Measurements from ENCODE around the gene FSCN2.

The FSCN2 gene, protein sequence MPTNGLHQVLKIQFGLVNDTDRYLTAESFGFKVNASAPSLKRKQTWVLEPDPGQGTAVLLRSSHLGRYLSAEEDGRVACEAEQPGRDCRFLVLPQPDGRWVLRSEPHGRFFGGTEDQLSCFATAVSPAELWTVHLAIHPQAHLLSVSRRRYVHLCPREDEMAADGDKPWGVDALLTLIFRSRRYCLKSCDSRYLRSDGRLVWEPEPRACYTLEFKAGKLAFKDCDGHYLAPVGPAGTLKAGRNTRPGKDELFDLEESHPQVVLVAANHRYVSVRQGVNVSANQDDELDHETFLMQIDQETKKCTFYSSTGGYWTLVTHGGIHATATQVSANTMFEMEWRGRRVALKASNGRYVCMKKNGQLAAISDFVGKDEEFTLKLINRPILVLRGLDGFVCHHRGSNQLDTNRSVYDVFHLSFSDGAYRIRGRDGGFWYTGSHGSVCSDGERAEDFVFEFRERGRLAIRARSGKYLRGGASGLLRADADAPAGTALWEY

DNA sequence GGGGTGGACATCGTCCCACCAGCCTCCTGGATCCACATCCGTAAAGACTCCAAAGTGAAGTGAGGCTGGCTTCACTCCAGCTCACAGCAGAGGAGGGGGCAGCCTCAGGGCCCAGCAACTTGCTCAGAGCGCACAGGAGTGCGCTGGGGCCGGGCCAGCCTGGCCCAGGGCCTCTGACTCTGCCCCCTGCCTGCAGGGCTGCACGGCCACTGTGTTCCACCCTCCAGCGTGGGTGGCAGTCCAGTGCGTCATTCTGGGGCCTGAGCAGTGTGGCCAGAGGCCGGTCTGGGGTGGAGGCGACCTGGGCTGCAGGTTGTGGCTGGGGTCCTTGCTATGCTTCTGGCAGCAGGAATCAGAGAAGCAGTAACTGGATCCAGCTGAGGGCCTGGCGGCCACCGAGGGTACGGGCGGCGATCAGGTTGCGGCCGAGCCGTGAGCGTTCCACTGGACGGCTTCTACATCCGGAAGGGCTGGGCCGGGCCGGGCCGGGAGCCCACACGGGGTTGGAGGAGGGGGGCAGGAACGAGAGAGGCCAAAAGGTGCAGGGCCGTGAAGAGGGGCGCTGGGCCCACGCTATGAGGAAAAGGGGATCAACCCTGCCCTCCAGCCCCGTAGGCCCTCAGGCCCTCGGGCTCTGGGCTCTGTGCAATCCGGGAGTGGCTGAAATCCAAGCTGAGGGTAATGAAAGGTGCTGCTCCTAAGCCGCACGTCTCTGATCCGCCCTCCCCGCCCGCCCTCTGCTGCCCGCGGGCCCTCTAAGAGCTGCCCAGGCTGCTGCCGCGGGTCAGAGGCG is at the start of gene FSCN2:
Gene FSCN2, plus strand, starts transcription at position 787 of the 793 bp plus-strand sequence. CDS start 155 bp downstream, outside the sequence.
- no peak for DNase-seq

DNA sequence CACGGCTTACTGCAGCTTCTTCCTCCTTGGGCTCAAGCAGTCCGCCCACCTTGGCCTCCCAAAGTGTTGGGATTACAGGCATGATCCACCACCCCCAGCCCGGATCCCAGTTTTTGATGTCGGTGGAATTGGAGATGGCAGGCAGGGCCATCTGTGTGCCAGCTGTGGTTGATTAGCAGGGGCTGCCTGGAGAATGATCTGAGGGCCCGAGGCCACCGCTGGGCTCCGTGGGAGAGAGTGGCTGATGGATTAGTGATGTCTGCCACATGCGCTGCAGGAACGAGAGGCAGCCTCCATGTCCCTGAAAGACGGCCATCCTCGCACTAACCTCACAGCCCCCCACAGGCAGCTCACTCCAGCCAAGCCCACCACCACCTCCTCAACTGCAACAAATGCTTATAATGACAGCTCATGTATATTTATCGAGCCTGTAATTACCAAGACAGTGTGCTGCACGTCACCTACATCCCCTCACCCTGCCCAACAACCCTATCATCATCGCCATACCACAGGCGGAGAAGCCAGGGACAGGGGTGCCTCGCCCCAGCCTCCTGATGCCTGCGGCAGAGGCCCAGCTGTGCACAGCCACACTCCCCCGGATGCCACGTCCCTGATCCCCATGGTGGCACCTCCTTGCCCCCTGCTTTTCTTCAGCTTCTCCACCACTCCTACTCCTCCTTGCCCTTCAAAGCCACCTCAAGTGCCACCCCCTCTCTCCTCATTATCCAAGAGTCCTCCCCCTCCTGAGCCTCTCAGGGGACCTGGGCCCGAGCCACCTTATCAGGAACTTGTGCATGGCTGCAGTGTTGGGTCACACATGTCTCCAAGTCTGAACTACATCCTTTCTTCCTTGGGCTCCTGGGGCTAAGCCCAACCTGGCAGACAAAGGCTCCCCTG is 48.8 kb upstream of the FSCN2 start:
- DNase-seq = peak; percentile 73

DNA sequence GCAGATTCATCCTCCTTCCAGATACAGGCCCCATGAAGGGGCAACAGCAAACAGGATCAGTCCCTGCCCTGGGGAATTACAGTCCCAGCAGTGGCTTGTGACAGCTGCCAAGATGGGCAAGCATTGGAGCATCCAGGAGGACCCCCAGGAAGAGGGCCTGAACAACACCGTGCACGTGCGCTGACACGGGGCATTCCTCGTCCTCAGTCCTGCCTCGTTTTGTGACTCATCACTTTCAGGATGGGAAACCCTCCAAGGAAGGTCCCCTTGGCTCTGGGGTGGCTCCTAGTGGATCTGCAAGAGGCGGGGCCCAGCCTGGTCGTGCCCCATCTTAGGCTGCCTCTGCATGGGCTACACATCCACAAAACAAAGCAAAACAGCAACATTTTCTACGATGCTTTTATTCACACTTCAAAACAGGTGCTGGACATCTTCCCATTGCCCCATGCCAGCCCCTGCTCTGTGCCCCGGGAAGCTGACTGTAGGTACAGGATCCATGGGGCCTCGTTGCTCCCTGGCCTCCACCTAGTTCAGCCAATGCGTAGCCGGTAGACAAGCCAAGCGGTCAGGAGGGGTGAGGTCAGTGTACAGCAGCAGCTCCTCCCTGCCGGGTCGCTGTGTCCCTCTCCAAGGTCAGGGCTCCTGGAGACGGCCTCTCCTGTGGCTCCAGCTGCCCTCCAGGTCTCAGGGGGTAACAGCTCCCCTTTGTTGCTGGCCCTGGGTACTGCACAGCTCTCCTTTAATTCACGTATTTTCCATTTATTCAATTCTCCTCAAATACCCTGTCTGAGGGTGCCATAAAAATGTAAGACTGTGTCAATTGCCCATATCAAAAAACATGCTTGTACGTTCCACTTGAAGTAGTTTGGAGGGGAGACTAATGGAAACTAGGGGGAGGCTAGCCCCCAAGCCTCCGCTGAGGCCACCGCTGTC is 47.8 kb upstream of the FSCN2 start:
- peak; percentile 82 for DNase-seq

DNA sequence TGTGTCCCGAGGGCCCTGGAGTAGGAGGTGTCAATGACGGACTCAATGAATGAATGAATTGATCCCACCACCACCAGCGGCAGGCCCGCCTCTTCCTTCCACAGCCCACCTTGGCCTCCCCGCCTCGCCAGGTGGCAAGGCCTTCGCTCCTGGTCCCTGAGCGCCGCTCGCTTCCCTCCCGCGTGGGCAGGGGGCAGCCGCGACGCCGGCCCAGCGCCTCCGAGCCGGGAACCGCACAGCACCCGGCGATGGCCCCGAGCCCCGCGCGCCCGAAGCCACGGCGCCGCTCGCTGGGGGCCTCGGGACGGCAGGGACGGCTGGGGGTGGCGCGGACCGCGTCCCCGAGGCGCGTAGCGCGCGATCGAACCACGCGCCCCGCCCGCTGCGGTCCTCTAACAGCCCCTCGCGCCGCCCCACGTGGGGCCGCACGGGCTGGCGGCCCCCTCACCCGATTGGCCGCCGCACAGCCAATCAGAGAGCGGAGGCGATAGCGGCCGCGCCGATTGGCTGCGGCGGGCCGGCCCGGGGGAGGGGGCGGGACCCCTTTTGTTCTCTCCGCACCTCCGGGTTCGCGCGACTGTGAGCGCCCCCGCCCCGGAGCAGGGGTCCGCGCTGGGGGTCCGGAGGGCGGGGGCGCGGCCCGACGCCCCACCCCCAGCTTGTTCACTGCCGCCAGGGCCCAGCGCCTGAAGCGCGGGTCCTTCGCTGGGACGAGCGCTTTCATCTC is 46.9 kb upstream of the FSCN2 start:
- peak; percentile 94 for DNase-seq

DNA sequence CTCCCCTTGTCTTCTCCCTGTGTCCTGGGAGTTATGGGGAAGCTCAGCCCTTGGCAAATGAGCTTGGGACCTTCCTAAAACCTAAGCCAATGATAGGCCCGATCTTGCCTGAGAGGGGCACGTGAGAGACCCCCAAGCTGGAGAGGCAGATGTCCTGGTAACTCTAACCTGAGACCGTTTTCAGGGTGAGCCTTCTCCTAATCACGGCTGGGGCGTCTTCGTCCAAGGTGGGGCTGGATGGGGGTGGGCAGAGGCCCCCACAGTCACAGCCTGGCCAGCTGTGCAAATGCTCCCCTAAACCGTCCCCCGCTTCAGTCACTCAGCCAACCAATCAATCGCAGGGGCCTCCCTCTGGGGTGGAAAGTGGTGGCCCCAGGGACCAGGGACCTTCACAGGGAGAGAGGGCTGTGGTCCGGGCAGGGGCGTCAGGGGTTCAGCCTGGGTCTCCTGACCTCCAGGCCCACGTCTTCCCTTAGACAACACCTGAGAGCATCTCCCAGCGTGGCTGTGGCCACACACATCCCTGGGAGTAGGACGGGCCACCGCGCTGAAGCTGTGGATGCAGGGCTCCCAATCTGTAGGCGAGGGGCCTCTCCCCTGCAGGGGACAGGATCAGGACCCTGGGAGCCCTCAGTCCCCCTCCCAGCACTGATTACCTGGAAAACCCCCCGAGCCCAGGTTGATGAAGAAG is 46.2 kb upstream of the FSCN2 start:
- no peak for DNase-seq

DNA sequence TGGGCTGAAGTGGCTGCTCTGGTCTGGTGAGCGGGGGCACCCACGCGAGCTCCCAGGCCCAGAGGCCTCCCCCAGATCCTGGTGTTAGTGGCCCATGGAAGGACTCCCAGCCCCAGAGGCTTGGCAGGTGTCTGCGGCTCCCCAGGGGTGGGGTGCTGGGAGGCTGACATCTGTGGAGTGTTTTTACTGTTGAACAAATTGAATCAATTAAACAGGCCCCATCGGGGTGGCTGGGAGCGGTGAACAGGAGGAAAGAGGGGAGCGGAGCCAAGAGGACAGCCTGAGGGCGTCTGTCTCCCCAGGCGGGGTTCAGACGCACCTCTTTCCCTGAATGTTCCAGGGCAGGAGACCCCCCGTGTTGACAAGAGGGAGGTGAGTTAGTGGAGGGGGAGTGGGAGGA is 45.5 kb upstream of the FSCN2 start:
- peak; percentile 68 for DNase-seq

DNA sequence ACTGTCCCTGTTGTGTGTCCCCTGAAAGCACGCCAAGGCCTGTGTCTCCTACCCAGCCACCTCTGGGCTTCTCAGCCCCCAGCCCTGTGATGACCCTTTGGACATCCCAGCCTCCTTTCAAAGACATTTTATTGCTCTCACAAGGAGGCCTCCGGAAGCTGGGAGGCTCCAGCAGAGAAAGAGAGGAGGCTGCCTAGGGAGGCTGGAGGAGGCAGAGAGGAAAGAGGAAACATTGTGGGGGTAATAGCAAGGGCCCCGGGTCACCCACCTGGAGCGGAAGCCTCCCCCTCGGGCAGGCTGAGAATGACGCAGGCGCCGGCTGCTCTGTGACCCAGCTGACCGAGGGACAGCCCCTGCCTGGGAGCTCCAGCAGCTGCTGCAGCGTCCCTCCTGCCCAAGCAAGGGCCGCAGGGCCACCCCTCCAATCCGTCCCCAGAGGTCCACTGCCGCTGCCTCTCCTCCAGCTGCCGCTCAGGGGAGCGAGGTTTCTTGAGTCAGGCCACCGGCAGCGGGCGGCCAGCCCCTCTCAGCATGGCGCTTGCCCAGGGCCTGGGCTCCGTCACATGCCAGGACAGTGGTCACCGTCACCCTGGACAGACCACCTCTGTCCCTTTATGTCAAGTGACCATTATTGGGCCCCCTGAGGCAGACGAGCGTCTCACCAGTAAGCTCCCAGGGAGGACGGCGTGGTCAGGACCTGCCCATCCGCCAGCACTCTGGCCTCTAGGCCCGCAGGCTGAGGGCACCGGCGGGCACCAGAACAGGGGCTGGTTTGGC is 44.9 kb upstream of the FSCN2 start:
- DNase-seq = peak; percentile 85

DNA sequence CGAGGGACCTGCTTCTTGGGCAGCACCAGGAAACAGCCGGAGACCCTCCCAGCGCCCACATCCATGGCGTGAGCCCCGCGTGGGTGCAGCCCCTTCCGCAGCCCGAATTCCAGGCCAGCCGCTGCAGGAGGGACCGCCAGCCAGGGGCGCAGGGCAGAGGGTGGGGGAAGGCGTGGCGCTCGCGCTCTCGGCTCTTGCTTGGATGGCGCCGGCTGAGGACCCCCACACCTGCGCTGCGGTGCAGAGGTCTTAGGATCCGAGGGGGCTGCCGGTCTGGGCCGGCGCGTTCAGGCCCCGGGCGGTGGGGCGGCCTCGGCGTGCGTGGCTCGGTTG is 44.3 kb upstream of the FSCN2 start:
- no peak for DNase-seq

DNA sequence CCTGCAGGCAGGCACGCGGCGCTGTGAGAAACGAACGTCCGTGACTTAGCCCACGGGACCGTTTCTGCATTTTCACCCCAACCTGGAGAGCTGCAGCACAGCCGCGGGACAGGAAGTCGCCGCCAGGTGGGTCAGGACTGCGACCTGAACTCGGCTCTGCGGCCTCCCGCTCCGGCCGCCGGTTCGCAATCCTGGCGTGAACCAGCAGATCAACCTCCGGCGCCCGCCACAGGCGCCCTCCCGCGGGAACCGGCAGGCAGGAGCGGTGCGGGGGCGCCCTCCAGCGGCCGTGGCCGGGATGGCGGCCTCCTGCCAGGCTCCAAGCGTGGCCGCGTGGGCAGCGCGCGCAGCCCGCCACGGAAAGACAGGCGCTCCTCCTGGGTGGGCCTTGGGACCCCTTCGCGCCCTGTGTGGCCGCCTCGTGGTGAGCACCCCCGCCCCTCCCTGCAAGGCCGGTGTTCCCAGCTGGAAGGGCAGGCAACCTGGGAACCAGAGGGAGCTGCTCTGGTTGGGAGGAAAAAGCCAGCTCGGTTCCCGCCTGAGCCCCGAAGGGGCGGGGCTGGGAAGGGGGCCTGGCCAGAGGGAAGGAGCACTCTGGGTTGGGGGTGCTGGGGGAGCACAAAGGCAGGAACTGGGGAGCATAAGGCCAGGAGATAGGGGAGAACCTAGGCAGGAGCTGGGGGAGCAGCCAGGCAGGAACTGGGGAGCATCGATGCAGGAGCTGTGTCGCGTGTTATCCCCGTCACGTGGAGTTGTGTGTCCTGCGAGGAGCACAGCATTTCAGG is 43.8 kb upstream of the FSCN2 start:
- DNase-seq = peak; percentile 94

DNA sequence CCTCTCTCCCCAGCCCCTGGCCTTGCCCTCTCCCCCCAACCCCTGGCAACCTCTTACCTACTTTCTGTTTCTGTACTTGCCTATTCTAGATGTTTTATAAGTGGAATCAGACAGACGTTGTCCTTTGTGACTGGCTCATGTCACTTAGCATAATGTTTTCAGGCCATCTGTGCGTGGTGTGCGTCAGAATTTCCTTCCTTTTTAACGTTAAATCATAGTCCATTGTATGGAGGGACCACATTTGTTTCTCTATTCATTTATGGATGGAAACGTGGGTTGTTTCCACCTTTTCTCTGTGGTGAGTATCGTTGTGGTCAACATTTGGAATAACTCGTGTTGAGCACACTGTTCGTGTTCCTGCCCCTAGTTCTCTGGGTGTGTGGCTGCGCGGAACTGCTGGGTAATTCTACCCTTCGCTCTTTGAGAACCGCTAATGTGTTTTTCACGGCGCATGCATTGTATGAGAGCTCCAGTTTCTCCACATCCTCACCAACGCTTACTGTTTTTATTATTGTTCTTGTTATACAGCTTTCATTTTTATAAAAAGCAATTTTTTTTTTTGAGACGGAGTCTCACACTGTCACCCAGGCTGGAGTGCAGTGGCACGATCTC is 41.9 kb upstream of the FSCN2 start:
- no peak for DNase-seq

DNA sequence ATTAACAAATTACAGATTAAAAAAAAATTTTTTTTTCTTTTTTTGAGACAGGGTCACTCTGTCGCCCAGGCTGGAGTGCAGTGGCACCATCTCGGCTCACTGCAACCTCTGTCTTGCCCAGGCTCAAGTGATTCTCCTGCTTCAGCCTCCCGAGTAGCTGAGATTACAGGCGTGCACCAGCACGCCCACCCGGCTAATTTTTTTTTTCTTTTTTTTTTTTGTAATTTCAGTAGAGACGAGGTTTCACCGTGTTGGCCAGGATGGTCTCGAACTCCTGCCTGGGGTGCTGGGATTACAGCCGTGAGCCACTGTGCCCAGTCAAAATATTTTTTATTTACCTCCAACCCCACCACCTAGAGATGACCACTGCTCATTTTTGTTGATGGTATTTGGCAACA is 41.1 kb upstream of the FSCN2 start:
- DNase-seq = no peak

DNA sequence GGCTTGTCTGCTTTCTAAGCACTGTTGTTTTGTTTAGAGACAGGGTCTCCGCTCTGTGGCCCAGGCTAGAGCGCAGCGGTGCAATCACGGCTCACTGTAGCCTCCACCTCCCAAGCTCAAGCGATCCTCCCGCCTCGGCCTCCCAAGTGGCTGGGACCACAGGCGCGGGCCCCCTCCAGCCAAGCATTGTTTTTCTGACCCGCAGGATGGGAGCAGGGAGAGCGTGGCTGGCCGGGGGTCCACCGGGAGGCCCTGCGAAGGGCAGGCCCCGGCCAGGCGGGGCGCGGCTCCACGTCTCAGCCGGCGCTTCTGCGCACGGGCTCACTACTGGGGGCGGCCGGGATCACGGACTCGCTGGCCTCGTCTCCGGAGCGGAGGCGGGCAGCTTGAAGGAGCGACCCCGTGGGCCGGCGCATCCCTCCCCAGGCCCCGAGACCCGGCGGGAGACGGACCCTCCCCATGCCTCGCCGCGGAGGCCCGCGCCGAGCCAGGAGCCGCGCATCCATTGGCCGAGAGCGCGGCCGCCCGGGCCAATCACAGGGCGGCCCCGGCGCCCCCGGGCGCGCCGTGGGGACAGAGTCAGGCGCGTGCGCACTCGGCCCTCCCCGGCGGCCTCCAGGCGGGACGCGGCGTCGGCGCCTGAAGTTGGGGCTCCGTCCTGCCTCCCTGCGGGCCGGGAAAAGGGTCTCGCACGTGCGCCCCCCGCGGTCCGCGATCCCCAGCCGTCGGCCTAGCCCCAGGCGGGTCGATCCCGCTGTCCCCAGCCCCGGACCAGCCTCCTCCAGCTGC is 40.5 kb upstream of the FSCN2 start:
- peak; percentile 91 for DNase-seq

DNA sequence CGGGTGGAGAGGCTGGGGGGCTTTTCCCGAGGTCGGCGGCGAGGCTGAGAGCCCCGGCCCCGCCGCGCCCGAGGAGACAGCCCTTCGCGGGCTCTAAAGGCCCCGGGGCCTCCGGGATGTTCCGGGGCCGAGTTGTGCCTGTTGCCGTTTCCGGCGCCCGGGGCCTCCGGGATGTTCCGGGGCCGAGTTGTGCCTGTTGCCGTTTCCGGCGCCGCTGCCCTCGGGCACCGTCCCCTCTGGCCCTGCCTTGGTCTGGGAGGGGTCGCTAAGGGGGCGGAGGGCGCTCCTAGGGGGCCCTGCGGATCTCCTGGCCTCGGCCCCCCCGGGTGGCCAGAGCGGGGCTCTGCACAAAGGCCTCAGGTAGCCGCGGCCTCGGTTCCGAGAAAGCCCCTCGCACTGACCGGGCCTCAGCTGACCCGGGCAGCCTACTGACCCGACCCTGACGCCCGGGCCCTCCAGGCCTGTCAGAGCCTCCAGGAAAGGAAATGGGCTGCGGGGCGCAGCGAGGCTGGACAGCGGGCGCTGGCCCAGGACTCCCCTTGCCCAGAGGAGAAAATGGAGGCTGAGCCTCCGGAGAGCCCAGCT is 39.8 kb upstream of the FSCN2 start:
- no peak for DNase-seq

DNA sequence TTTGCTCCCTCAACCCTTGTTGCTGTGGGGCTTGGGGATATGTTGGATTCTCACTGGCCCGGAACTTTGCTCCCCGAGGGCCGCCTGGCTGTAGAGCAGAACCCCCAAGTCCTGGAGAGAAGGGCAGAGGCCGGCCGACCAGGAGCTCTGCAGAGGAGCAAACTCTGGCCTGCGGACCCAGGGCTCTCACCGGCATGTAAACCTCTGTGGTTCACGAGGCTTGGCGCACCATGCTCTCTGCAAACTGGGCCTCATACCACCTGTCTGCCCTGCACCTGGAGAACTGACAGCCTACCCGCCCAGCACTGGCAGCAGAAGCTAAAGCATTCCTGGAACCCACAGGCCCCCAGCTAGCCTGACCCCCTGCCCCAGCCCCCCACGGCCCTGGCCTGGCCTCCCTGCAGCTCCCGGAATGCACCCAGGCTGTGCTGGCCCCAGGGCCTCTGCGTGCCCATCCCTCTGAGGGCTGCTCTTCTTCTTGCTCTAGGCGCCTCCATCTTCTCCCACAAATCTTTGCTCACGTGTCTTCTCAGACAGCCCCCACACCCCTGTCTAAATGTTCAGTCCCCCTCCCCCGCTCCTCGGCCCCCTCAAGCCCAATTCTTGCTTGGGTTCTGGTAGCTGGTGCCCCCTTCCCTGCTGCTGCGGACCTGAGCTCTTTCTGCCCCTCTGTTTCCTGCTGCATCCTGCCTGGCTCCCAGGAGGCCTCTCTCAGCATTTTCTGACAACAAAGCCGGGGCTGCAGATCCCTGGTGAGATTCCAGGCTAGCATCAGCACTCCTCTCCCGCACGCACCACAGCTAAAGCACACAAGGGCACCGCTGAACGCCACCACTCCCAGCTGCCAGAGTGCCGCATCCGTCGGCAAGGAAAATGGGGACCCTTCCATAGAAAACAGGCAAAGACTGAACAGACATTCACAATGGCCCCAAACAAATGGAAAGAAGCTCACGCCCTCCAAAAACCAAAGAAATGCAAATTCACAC is 38.9 kb upstream of the FSCN2 start:
- DNase-seq = peak; percentile 76
